HepG2 (cell line): Measurements from ENCODE around the gene ZNF530. TPM values are rescaled to one million over a fixed set of nuclear protein-coding genes. Genes with fewer than 3 reads are reported as not detected.

Experiments used
- DNMT1 ChIP-seq: sonication (generic); formaldehyde crosslinking; IDR thresholded peaks from 2 replicates; pipeline ENCODE4 v1.5.1; 2020; ENCODE audit warnings: mild to moderate bottlenecking, missing genetic modification reagents
- HDAC1 ChIP-seq: sonication (generic); formaldehyde crosslinking; IDR thresholded peaks from 2 replicates; pipeline ENCODE4 v1.5.1; 2020; ENCODE audit warnings: mild to moderate bottlenecking, missing genetic modification reagents
- KLF6 ChIP-seq: IDR thresholded peaks from 2 replicates; pipeline ENCODE4 v1.8.0; 2016; ENCODE audit warnings: missing biosample characterization, missing genetic modification reagents
- PAXIP1 ChIP-seq: sonication (generic); formaldehyde crosslinking; conservative IDR thresholded peaks from 2 replicates; pipeline ENCODE4 v1.4.0; 2020; ENCODE audit warnings: mild to moderate bottlenecking, missing genetic modification reagents, moderate library complexity
- REPIN1 ChIP-seq: sonication (generic); formaldehyde crosslinking; IDR thresholded peaks from 2 replicates; pipeline ENCODE4 v1.8.0; 2022; ENCODE audit warnings: missing genetic modification reagents, low read depth, mild to moderate bottlenecking, borderline replicate concordance
- SP2 ChIP-seq: sonication (generic); formaldehyde crosslinking; IDR thresholded peaks from 2 replicates; pipeline ENCODE4 v1.5.1; 2020; ENCODE audit warnings: mild to moderate bottlenecking, missing genetic modification reagents
- STAT6 ChIP-seq: sonication (generic); formaldehyde crosslinking; IDR thresholded peaks from 2 replicates; pipeline ENCODE4 v1.4.0; 2020; ENCODE audit warnings: missing genetic modification reagents, mild to moderate bottlenecking, borderline replicate concordance
- TBL1XR1 ChIP-seq: fragments of 150-350 bp; IDR thresholded peaks from 2 replicates; pipeline ENCODE4 v1.6.1; 2014; ENCODE audit warnings: borderline replicate concordance, low read length; ENCODE audit not compliant: partially characterized antibody
- ZBTB34 ChIP-seq: sonication (generic); formaldehyde crosslinking; IDR thresholded peaks from 2 replicates; pipeline ENCODE4 v1.8.0; 2022; ENCODE audit warnings: mild to moderate bottlenecking, missing genetic modification reagents
- ZC3H4 ChIP-seq: sonication (generic); formaldehyde crosslinking; IDR thresholded peaks from 2 replicates; pipeline ENCODE4 v1.4.0; 2020; ENCODE audit warnings: missing genetic modification reagents, borderline replicate concordance
- ZNF629 ChIP-seq: sonication (generic); formaldehyde crosslinking; conservative IDR thresholded peaks from 2 replicates; pipeline ENCODE4 v1.5.0; 2020; ENCODE audit warnings: missing genetic modification reagents
- ZNF850 ChIP-seq: sonication (generic); formaldehyde crosslinking; conservative IDR thresholded peaks from 2 replicates; pipeline ENCODE4 v1.9.0; 2021; ENCODE audit warnings: mild to moderate bottlenecking, missing genetic modification reagents
- polyA plus RNA-seq, 8 experiments: library from polyadenylated mRNA; depleted of rRNA in 3 of 8; stranded (reverse) in 7 of 8; unstranded in 1 of 8; fragments of >200 nt; fragmentation: Illumina TruSeq in 4 of 8; extraction: Trizol in 4 of 8; gene quantifications; 2 replicates each; pipeline versions ENCODE4 v1.2.1 to v1.2.3, GENCODE V29; 2011 to 2016; ENCODE audit warnings: low read depth in 4 of 8, missing spikeins in 1 of 8, mixed read lengths in 1 of 8; ENCODE audit not compliant: insufficient read depth in 1 of 8
- total RNA-seq, 5 experiments: library from RNA; depleted of rRNA; stranded (reverse); fragments of >200 nt; fragmentation: Illumina TruSeq; extraction: Trizol; gene quantifications; 2 replicates each; pipeline ENCODE4 v1.2.3, GENCODE V29; 2016; ENCODE audit warnings: low read depth in 1 of 5
- TF ChIP-seq, protein P1 (sequence below): sonication (generic); formaldehyde crosslinking; IDR thresholded peaks from 2 replicates; pipeline ENCODE4 v1.4.0; 2020; ENCODE audit warnings: missing genetic modification reagents, mild to moderate bottlenecking, borderline replicate concordance
- TF ChIP-seq, protein P2 (sequence below): sonication (generic); formaldehyde crosslinking; IDR thresholded peaks from 2 replicates; pipeline ENCODE4 v1.4.0; 2020; ENCODE audit warnings: missing genetic modification reagents

ZNF530 gene
- total and polyA plus RNA-seq, 2 of the 13 experiments (the other 11 are each of a cell fraction or from before 2014, with no cell fraction given) = 1.1 to 7.8 TPM

DNA sequence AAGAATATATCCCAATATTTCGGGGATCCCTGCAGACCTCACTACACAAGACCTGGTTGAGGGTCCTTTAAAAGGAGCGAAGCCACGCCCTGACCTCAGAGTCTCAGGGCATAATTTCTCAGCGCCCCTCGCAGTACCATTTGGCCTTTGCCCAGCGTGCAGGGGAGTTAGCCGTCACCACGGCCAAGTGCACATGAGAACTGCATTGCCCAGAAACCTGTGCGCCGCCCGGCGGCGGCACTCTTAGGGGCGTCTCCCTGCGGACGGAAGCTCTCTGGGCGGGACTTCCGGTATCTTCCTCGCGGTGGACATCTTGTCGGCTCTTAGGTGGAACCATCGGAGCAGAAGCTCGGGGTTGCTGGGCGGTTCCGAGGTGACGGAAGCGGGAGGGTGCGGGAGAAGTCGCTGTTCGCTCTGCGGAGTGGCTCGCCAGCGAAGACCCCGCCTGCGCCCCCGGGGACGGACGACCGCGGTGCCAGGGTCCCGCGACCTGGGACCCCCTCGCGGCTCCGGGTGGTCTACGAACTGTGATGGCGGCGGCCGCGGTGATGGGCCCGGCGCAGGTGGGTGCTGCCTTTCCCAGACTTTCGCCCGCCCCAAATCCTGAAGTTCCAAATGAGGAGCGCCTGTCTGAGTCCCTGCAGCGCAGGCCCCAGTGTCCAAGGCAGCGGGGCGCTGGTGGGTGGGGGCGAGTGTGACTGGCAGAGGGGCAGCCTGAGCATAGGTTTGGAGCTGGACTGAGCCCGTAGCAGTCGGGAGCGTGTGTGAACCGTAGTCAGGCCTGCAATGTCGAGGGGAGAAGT is 14.5 kb downstream of the ZNF530 start, which contains the start of gene ZNF134 (continued):
- TF ChIP-seq ZNF629 (CRISPR knock-in tag) (0 out of 2 replicates have a peak, but pooled peaks have one; percentile 32), REPIN1 (CRISPR knock-in tag) (peak; percentile 24; the same call in 1 of the 2 replicates), ZBTB34 (CRISPR knock-in tag) (no peak), DNMT1 (CRISPR knock-in tag) (0 out of 2 replicates have a peak, but pooled peaks have one; percentile 72), HDAC1 (CRISPR knock-in tag) (peak; percentile 67), KLF6 (CRISPR knock-in tag) (0 out of 2 replicates have a peak, but pooled peaks have one; percentile 30), PAXIP1 (CRISPR knock-in tag) (0 out of 2 replicates have a peak, but pooled peaks have one; percentile 25), ZC3H4 (CRISPR knock-in tag) (no peak), ZNF850 (0 out of 2 replicates have a peak, but pooled peaks have one; percentile 54), TBL1XR1 (peak; percentile 41), STAT6 (CRISPR knock-in tag) (peak; percentile 39; the same call in 1 of the 2 replicates), SP2 (CRISPR knock-in tag) (peak; percentile 88)
- TF ChIP-seq, protein P1, sequence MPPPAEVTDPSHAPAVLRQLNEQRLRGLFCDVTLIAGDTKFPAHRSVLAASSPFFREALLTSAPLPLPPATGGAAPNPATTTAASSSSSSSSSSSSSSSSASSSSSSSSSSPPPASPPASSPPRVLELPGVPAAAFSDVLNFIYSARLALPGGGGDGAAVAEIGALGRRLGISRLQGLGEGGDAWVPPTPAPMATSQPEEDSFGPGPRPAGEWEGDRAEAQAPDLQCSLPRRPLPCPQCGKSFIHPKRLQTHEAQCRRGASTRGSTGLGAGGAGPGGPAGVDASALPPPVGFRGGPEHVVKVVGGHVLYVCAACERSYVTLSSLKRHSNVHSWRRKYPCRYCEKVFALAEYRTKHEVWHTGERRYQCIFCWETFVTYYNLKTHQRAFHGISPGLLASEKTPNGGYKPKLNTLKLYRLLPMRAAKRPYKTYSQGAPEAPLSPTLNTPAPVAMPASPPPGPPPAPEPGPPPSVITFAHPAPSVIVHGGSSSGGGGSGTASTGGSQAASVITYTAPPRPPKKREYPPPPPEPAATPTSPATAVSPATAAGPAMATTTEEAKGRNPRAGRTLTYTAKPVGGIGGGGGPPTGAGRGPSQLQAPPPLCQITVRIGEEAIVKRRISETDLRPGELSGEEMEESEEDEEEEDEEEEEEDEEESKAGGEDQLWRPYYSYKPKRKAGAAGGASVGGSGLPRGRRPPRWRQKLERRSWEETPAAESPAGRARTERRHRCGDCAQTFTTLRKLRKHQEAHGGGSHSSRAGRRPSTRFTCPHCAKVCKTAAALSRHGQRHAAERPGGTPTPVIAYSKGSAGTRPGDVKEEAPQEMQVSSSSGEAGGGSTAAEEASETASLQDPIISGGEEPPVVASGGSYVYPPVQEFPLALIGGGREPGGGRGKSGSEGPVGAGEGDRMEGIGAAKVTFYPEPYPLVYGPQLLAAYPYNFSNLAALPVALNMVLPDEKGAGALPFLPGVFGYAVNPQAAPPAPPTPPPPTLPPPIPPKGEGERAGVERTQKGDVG (CRISPR knock-in tag) = peak; percentile 37; the same call in 1 of the 2 replicates
- TF ChIP-seq, protein P2, sequence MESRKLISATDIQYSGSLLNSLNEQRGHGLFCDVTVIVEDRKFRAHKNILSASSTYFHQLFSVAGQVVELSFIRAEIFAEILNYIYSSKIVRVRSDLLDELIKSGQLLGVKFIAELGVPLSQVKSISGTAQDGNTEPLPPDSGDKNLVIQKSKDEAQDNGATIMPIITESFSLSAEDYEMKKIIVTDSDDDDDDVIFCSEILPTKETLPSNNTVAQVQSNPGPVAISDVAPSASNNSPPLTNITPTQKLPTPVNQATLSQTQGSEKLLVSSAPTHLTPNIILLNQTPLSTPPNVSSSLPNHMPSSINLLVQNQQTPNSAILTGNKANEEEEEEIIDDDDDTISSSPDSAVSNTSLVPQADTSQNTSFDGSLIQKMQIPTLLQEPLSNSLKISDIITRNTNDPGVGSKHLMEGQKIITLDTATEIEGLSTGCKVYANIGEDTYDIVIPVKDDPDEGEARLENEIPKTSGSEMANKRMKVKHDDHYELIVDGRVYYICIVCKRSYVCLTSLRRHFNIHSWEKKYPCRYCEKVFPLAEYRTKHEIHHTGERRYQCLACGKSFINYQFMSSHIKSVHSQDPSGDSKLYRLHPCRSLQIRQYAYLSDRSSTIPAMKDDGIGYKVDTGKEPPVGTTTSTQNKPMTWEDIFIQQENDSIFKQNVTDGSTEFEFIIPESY (CRISPR knock-in tag) = no peak
